ENCODE data around the gene ZBTB7A.

ZBTB7A gene

DNA sequence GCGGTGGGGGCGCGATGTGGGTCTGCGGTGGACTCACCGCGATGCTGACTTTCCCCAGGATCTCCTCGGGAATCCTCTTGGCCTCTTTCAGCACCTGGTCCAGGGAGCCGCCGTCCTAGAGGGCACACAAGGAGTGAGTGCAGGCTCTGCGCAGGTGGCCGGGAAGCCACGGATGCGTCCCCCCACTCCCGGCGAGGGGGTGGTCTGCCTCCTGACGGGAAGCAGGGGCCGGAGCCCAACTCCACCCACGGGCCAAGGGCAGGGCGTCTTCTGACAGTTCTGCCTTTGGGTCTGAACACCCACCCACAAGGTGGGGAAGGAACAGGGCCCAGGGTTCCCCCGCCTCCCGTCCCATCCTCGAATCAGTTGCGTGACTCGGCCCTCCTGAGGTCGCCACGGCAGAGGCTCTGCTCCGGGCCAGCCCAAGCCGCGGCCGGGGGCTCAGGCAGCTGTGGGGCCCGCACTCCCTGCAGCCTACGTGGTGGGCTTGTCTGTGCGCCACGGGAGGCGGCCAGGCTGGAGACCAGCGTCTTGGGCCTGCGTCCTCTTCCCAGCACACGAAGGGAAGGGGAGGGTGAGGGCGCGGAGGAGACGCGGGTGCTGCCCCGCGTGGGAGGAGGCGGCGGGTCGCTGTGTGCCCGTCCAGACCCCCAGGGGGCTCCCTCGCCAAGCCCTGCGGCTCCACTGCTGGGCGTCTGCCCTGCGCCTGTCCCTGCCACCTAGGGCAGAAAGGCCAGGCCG, 35.8 kb upstream of the ZBTB7A start:
- H3K9ac ChIP-seq (ENCODE audit: low read length in 5 of 5) = no peak overlapping the region
- no peaks in the 10 kb centered on the region for H3K27me3 ChIP-seq (ENCODE audit: control insufficient read depth in 5 of 5, insufficient read depth in 4 of 5, low read length in 5 of 5)

DNA sequence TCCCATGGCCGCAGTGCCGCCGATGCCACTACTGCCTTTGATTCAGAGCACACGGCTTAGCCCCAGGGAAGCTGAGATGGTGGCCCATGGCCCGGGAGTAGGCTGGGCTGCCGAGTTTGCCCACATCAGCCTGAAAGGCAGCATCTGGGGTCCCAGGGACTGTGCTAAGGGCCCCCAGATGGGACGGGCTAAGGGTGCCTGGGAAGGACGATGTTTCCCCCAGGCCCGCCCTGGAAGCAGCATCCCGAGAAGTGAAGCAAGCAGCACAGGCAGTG, 34.7 kb upstream of the ZBTB7A start:
- H3K9me3 ChIP-seq (ENCODE audit: control insufficient read depth in 5 of 5, low read length in 5 of 5) = no peaks in the 10 kb centered on the region
- no peak overlapping the region for H3K9ac ChIP-seq (ENCODE audit: low read length in 5 of 5)
- H3K4me3 ChIP-seq (ENCODE audit: low read depth in 1 of 5, low read length in 5 of 5) = no peak overlapping the region
- H3K27me3 ChIP-seq (ENCODE audit: control insufficient read depth in 5 of 5, insufficient read depth in 4 of 5, low read length in 5 of 5) = no peaks in the 10 kb centered on the region
- no peak overlapping the region for H3K27ac ChIP-seq (ENCODE audit: low read depth, low read length)
- peaks cover 0 to 13% (median 13%) of the 10 kb centered on the region in 5 donors for H3K4me1 ChIP-seq (ENCODE audit: control insufficient read depth in 5 of 5, insufficient read depth in 5 of 5, low read length in 5 of 5)
- peaks cover 0 to 92% (median 72%) of the 10 kb centered on the region in 5 donors for H3K36me3 ChIP-seq (ENCODE audit: control insufficient read depth in 5 of 5, insufficient read depth in 5 of 5, low read length in 5 of 5)

More for the DNA sequence above, 35.8 kb upstream of the ZBTB7A start:
- H3K9me3 ChIP-seq (ENCODE audit: control insufficient read depth in 5 of 5, low read length in 5 of 5) = no peaks in the 10 kb centered on the region
- H3K27ac ChIP-seq (ENCODE audit: low read depth, low read length) = no peak overlapping the region
- H3K36me3 ChIP-seq (ENCODE audit: control insufficient read depth in 5 of 5, insufficient read depth in 5 of 5, low read length in 5 of 5) = peaks cover 0 to 91% (median 79%) of the 10 kb centered on the region in 5 donors
- no peak overlapping the region for H3K4me3 ChIP-seq (ENCODE audit: low read depth in 1 of 5, low read length in 5 of 5)
- H3K4me1 ChIP-seq (ENCODE audit: control insufficient read depth in 5 of 5, insufficient read depth in 5 of 5, low read length in 5 of 5) = peaks cover 0 to 3% (median 2%) of the 10 kb centered on the region in 5 donors

DNA sequence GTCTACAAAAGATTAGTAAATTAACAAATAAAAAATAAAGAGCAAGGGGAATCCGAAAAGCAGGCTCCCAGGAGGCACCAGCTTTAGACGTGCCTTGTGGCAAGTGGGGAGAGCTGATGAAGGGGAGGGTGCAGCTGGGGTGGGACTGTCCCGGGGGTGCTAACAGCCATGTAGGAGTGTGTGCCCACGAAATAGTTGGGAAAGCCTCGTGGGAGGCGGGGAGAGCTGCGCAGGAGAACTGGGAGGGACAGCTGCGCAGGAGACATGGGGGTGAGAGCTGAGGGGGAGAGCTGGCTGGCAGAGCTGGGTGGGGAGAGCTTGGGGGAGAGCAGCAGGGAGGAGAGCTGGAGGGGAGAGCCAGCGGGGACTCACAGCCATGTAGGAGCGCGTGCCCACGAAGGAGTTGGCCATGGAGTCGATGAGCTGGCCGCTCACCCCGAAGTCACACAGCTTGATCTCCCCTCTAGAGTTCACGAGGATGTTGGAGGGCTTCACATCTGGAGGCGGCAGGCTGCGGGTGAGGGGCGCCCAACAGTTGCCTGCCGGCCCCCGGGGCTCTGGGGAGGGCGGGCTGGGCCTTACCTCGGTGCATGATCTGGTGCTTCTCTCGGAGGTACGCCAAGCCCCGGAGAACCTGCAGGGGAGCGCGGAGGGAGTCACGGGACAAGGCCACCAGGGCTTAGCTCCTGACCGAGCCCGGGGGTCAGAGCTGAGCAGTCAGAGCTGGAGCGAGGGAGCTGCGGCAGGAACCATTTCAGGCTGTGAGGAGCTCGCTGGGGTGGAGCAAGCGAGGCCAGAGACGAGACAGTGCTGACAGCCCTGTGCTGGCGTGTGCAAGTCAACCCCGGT, 34.2 kb upstream of the ZBTB7A start:
- no peak overlapping the region for H3K9ac ChIP-seq (ENCODE audit: low read length in 5 of 5)
- H3K27ac ChIP-seq (ENCODE audit: low read depth, low read length) = no peak overlapping the region
- H3K4me3 ChIP-seq (ENCODE audit: low read depth in 1 of 5, low read length in 5 of 5) = no peak overlapping the region
- peaks cover 0 to 91% (median 66%) of the 10 kb centered on the region in 5 donors for H3K36me3 ChIP-seq (ENCODE audit: control insufficient read depth in 5 of 5, insufficient read depth in 5 of 5, low read length in 5 of 5)
- H3K4me1 ChIP-seq (ENCODE audit: control insufficient read depth in 5 of 5, insufficient read depth in 5 of 5, low read length in 5 of 5) = peaks cover 0 to 17% (median 14%) of the 10 kb centered on the region in 5 donors
- no peaks in the 10 kb centered on the region for H3K27me3 ChIP-seq (ENCODE audit: control insufficient read depth in 5 of 5, insufficient read depth in 4 of 5, low read length in 5 of 5)
- H3K9me3 ChIP-seq (ENCODE audit: control insufficient read depth in 5 of 5, low read length in 5 of 5) = no peaks in the 10 kb centered on the region

DNA sequence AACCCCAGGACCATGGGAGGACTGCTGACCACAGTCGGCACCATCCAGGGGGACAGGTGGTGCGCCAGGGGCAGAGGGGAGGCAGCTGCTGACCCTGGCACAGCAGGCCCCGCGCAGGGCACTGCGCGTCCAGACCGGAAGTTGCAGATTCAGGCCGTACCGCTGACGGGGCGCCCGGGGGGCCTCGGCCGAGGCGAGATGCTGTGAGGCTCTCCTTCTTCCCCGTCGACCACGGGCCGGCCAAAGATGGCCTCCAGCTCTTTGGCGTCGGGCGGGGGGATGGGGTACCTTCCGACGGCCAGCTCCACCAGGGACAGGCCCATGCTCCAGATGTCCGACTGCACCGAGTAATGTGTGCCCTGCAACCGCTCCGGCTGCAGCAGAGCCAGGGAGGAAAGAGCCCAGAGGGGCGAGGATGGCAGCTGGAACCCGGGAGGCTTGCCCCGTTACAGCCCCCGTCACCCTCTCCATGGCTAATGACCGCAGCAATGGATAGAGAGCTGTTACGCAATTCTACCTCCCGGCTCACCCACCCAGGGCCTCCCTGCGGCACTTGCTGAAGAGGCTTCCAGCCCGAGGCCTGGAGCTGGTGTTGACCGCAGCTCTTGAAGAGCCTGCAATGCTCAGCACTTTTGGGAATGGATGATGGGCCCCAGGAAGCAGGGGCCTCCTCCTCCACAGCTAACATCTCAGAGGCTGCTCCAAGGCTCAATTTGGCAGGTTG, 32.5 kb upstream of the ZBTB7A start:
- no peak overlapping the region for H3K4me3 ChIP-seq (ENCODE audit: low read depth in 1 of 5, low read length in 5 of 5)
- H3K36me3 ChIP-seq (ENCODE audit: control insufficient read depth in 5 of 5, insufficient read depth in 5 of 5, low read length in 5 of 5) = peaks cover 0 to 88% (median 64%) of the 10 kb centered on the region in 5 donors
- H3K4me1 ChIP-seq (ENCODE audit: control insufficient read depth in 5 of 5, insufficient read depth in 5 of 5, low read length in 5 of 5) = peaks cover 0 to 17% (median 14%) of the 10 kb centered on the region in 5 donors
- no peak overlapping the region for H3K9ac ChIP-seq (ENCODE audit: low read length in 5 of 5)
- H3K9me3 ChIP-seq (ENCODE audit: control insufficient read depth in 5 of 5, low read length in 5 of 5) = no peaks in the 10 kb centered on the region
- H3K27ac ChIP-seq (ENCODE audit: low read depth, low read length) = no peak overlapping the region
- H3K27me3 ChIP-seq (ENCODE audit: control insufficient read depth in 5 of 5, insufficient read depth in 4 of 5, low read length in 5 of 5) = no peaks in the 10 kb centered on the region

DNA sequence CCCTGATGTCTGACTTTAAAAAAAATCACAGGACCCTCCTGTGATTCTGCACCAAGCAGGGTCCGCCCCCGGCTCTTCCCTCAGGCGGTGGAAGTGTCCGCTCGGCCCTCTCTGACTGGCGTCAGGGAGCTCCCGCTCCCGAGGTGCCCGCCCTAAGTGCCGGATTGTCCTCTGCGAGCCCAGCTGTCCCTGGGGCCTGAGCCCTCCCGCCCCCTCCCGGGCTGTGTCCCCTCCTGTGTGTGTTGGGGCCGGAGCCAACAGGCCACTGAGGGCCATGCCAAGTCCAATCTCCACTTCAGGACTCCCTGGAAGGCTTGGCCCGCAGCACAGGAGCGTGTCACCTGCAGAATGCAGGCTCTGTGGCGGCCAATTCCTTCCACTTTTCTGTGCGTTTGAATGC, 31.8 kb upstream of the ZBTB7A start:
- H3K4me3 ChIP-seq (ENCODE audit: low read depth in 1 of 5, low read length in 5 of 5) = no peak overlapping the region
- H3K27ac ChIP-seq (ENCODE audit: low read depth, low read length) = no peak overlapping the region
- peaks cover 0 to 90% (median 70%) of the 10 kb centered on the region in 5 donors for H3K36me3 ChIP-seq (ENCODE audit: control insufficient read depth in 5 of 5, insufficient read depth in 5 of 5, low read length in 5 of 5)
- no peaks in the 10 kb centered on the region for H3K9me3 ChIP-seq (ENCODE audit: control insufficient read depth in 5 of 5, low read length in 5 of 5)
- H3K4me1 ChIP-seq (ENCODE audit: control insufficient read depth in 5 of 5, insufficient read depth in 5 of 5, low read length in 5 of 5) = peaks cover 0 to 17% (median 14%) of the 10 kb centered on the region in 5 donors
- no peak overlapping the region for H3K9ac ChIP-seq (ENCODE audit: low read length in 5 of 5)
- H3K27me3 ChIP-seq (ENCODE audit: control insufficient read depth in 5 of 5, insufficient read depth in 4 of 5, low read length in 5 of 5) = no peaks in the 10 kb centered on the region

DNA sequence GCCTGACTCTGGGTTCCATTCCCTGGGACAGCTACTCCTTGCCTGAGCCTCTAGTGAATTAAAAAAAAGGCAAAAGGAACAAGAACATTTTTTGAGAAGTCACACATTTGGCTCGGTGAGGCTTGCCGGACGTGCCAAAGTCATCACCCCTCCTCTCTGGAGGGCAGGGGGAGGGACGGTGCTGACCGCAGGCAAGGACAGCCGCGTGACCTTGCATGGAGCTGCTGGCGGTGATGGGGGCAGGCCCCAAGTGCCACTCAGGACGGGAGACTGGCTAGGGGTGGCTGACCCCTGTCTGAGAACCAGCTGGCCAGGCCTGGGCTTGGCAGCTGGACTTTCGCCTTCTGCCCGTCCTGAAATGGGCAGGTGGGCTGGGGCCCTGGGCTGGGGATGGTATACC, 30.8 kb upstream of the ZBTB7A start:
- Histone ChIP-seq H3K4me3 (ENCODE audit: low read depth in 1 of 5, low read length in 5 of 5) (no peak overlapping the region), H3K27me3 (ENCODE audit: control insufficient read depth in 5 of 5, insufficient read depth in 4 of 5, low read length in 5 of 5) (no peaks in the 10 kb centered on the region), H3K27ac (ENCODE audit: low read depth, low read length) (no peak overlapping the region), H3K36me3 (ENCODE audit: control insufficient read depth in 5 of 5, insufficient read depth in 5 of 5, low read length in 5 of 5) (peaks cover 0 to 89% (median 63%) of the 10 kb centered on the region in 5 donors), H3K9ac (ENCODE audit: low read length in 5 of 5) (peak overlapping the region in 1 of 5 donors; percentile 10), H3K9me3 (ENCODE audit: control insufficient read depth in 5 of 5, low read length in 5 of 5) (no peaks in the 10 kb centered on the region), H3K4me1 (ENCODE audit: control insufficient read depth in 5 of 5, insufficient read depth in 5 of 5, low read length in 5 of 5) (peaks cover 0 to 17% (median 14%) of the 10 kb centered on the region in 5 donors)

DNA sequence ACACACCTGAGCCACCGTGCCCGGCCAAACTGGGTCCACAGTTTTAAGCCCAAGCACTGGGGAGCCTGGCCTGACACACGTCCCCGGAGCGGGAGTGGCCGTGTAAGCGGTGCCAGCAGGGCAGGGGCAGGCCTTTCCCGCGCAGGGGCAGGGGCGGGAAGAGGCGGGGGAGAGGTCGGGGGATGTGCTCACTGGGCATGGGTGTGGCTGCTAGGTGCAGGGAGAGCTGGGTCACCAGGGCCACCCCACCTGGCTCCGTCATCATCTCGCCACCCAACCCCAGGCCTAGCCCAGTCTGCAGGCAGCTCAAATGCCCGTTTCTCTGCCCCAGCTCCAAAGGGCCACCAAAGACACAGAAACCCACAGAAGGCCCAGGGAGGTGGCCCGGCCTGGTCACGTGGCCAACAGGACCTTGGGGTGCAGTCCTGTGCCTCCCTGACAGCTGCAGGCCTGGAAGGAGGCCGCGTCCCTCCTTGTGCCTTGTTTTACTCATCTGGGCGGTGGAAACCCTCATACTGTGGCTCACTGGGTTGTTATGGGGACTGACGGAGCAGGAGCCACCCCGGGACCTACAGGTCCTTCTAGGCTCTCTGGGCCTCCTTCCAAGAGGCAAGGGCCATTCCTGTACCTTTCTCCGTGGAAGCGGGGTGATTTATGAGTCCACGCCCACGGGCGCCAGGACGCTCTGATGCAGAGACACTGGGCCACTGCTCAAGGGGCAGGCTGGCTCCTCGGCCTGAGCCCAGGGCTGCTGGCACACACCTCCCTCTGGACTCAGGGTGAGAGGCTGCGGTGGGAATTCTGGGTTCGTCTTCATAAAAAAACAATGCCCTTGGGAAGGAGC, 29.6 kb upstream of the ZBTB7A start:
- no peak overlapping the region for H3K27ac ChIP-seq (ENCODE audit: low read depth, low read length)
- no peaks in the 10 kb centered on the region for H3K27me3 ChIP-seq (ENCODE audit: control insufficient read depth in 5 of 5, insufficient read depth in 4 of 5, low read length in 5 of 5)
- H3K36me3 ChIP-seq (ENCODE audit: control insufficient read depth in 5 of 5, insufficient read depth in 5 of 5, low read length in 5 of 5) = peaks cover 0 to 89% (median 57%) of the 10 kb centered on the region in 5 donors
- H3K4me1 ChIP-seq (ENCODE audit: control insufficient read depth in 5 of 5, insufficient read depth in 5 of 5, low read length in 5 of 5) = peaks cover 0 to 17% (median 14%) of the 10 kb centered on the region in 5 donors
- no peak overlapping the region for H3K4me3 ChIP-seq (ENCODE audit: low read depth in 1 of 5, low read length in 5 of 5)
- no peak overlapping the region for H3K9ac ChIP-seq (ENCODE audit: low read length in 5 of 5)
- no peaks in the 10 kb centered on the region for H3K9me3 ChIP-seq (ENCODE audit: control insufficient read depth in 5 of 5, low read length in 5 of 5)

DNA sequence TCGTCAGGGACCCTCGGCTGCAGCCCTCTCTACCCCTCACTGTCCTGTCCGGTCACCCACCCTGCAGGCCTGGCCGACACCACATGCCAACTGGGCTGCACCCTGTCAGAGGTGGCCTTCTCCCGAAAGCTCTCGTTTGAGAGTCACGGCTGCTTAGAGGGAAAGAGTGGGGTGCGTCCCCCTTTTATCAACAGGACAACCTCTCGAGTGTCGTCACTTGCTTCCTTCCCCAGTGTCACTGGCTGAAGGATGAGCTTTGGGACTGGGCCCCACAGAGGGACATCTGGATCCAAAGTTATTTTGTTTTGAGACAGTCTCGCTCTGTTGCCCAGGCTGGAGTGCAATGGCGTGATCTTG, 28.8 kb upstream of the ZBTB7A start:
- no peak overlapping the region for H3K4me3 ChIP-seq (ENCODE audit: low read depth in 1 of 5, low read length in 5 of 5)
- peaks cover 0 to 17% (median 14%) of the 10 kb centered on the region in 5 donors for H3K4me1 ChIP-seq (ENCODE audit: control insufficient read depth in 5 of 5, insufficient read depth in 5 of 5, low read length in 5 of 5)
- H3K9ac ChIP-seq (ENCODE audit: low read length in 5 of 5) = no peak overlapping the region
- no peaks in the 10 kb centered on the region for H3K27me3 ChIP-seq (ENCODE audit: control insufficient read depth in 5 of 5, insufficient read depth in 4 of 5, low read length in 5 of 5)
- peaks cover 0 to 88% (median 50%) of the 10 kb centered on the region in 5 donors for H3K36me3 ChIP-seq (ENCODE audit: control insufficient read depth in 5 of 5, insufficient read depth in 5 of 5, low read length in 5 of 5)
- H3K27ac ChIP-seq (ENCODE audit: low read depth, low read length) = no peak overlapping the region
- H3K9me3 ChIP-seq (ENCODE audit: control insufficient read depth in 5 of 5, low read length in 5 of 5) = no peaks in the 10 kb centered on the region

DNA sequence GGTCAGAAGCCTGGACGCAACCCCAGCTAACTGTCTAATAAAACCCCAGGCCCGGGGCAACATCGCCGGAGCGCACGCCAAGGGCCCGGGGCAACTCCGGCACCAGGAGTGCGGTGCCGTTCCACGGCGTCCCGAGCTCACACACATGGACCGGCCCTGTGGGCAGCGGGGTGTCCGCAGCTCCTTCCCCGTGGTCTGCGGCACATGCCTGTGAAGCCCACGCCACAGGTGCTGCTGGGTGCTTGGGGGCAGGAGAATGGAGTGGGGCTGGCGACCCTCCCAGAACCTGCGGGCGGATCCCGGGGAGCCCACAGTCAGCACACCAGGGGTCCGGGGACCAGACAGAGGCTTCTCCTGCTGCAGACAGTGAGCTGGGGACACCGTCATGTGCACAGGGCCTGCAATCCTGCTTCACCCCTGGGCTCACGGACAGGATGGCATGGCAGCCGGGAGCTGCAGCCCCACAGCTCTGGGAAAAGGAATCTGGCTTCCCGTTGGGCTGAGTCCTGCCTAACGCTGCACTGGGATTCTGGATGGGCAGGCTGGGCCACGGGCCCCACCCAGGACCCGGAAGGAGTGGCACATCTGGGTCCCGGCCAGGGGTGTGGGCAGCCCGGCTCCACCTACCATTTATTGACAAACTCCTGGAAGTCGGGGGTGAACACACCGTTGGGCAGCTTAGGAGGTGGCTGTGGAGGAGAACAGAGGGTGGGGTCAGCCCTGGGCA, 28.2 kb upstream of the ZBTB7A start:
- peaks cover 0 to 88% (median 52%) of the 10 kb centered on the region in 5 donors for H3K36me3 ChIP-seq (ENCODE audit: control insufficient read depth in 5 of 5, insufficient read depth in 5 of 5, low read length in 5 of 5)
- H3K9me3 ChIP-seq (ENCODE audit: control insufficient read depth in 5 of 5, low read length in 5 of 5) = no peaks in the 10 kb centered on the region
- no peak overlapping the region for H3K27ac ChIP-seq (ENCODE audit: low read depth, low read length)
- H3K4me1 ChIP-seq (ENCODE audit: control insufficient read depth in 5 of 5, insufficient read depth in 5 of 5, low read length in 5 of 5) = peaks cover 0 to 17% (median 14%) of the 10 kb centered on the region in 5 donors
- no peak overlapping the region for H3K9ac ChIP-seq (ENCODE audit: low read length in 5 of 5)
- H3K4me3 ChIP-seq (ENCODE audit: low read depth in 1 of 5, low read length in 5 of 5) = no peak overlapping the region
- H3K27me3 ChIP-seq (ENCODE audit: control insufficient read depth in 5 of 5, insufficient read depth in 4 of 5, low read length in 5 of 5) = no peaks in the 10 kb centered on the region
